HG03378 (cell line): ENCODE data around the gene RNF6.

Source experiments
- ATAC-seq: cut with Tn5 transposase; IDR thresholded peaks from one replicate; pipeline ENCODE4 v1.9.1; 2021; ENCODE audit warnings: mild to moderate bottlenecking, moderate library complexity; ENCODE audit not compliant: unreplicated experiment

RNF6 gene

GRCh38 chr13:26227166-26227971, 5.3 kb upstream of the RNF6 start:
- ATAC-seq: no peak

- ATAC-seq: no peak
Observed at GRCh38 chr13:26225896-26226617, 3.9 kb upstream of the RNF6 start.

- ATAC-seq: peak; percentile 47
Observed at GRCh38 chr13:26222520-26223046, 469 bp upstream of the RNF6 start.

- ATAC-seq: peak; percentile 24
Observed at GRCh38 chr13:26221399-26221720, 754 bp downstream of the RNF6 start.

GRCh38 chr13:26220575-26220974, 1.5 kb downstream of the RNF6 start:
- no peak for ATAC-seq

GRCh38 chr13:26219726-26220125, 2.4 kb downstream of the RNF6 start:
- no peak for ATAC-seq

GRCh38 chr13:26216042-26216441, 6.1 kb downstream of the RNF6 start:
- no peak for ATAC-seq

- no peak for ATAC-seq
Observed at GRCh38 chr13:26213982-26214381, 8.1 kb downstream of the RNF6 start.

GRCh38 chr13:26213345-26213744, 8.8 kb downstream of the RNF6 start:
- no peak for ATAC-seq

- ATAC-seq: no peak
Observed at GRCh38 chr13:26208287-26208686, 13.8 kb downstream of the RNF6 start.

GRCh38 chr13:26202365-26202972, 19.6 kb downstream of the RNF6 start:
- ATAC-seq: no peak

- ATAC-seq: no peak
Observed at GRCh38 chr13:26200811-26201210, 21.3 kb downstream of the RNF6 start.

- no peak for ATAC-seq
Observed at GRCh38 chr13:26198116-26198515, 24.0 kb downstream of the RNF6 start.

- ATAC-seq: no peak
Observed at GRCh38 chr13:26197298-26197697, 24.8 kb downstream of the RNF6 start.

- ATAC-seq: no peak
Observed at GRCh38 chr13:26186995-26187394, 35.1 kb downstream of the RNF6 start.

GRCh38 chr13:26186118-26186870, 35.8 kb downstream of the RNF6 start:
- ATAC-seq: peak; percentile 70

GRCh38 chr13:26185720-26186117, 36.4 kb downstream of the RNF6 start:
- peak; percentile 5 for ATAC-seq

GRCh38 chr13:26184791-26185250, 37.3 kb downstream of the RNF6 start:
- no peak for ATAC-seq

- ATAC-seq: no peak
Observed at GRCh38 chr13:26183416-26183815, 38.7 kb downstream of the RNF6 start.

- no peak for ATAC-seq
Observed at GRCh38 chr13:26179344-26179743, 42.8 kb downstream of the RNF6 start.

- ATAC-seq: no peak
Observed at GRCh38 chr13:26168835-26169234, 53.3 kb downstream of the RNF6 start.
